GM12872 (cell line): ENCODE data around the gene NECAP2.

Source experiments
- CTCF ChIP-seq: IDR thresholded peaks from 3 replicates; pipeline ENCODE4 v1.5.1; 2011; ENCODE audit warnings: low read depth, mild to moderate bottlenecking, low read length, moderate library complexity; ENCODE audit not compliant: insufficient read depth

Gene NECAP2

GRCh38 chr1:16434007-16434406 lies 6.5 kb upstream of the NECAP2 start:
- TF ChIP-seq CTCF = no peak

GRCh38 chr1:16434501-16434900 lies 6.0 kb upstream of the NECAP2 start:
- no peak for TF ChIP-seq CTCF

DNA sequence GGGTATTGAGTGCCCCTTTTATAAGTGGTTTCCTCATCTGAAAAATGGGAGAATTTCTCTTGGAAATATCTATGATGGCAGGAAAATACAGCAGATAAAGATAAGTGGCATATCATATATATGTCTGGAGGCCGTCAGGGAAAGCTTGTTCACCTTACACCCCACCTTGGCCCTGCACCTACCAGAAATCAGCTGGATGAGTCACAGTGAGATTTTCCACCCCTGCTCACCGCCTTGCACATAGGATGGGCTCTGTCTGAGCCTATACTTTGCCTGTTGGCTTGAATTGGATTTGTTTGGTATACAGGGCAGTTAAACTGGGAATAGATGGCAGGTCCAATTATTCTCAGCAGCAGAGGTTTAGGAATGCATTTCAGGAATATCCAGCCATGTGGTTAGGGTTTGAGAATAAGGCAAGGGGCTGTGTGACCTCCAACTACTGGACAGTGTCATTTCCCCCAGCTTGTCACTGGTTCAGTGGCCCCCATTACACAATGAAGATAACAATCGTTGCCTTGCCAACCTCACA lies 3.5 kb upstream of the NECAP2 start, which contains the start of gene SPATA21:
SPATA21 (minus strand) TSS at position 479 of the 529 bp plus-strand sequence. CDS start 6,053 bp downstream, outside the sequence.
- no peak for TF ChIP-seq CTCF

- no peak for TF ChIP-seq CTCF
These were observed 2.0 kb upstream of the NECAP2 start for GRCh38 chr1:16438516-16438915.

DNA sequence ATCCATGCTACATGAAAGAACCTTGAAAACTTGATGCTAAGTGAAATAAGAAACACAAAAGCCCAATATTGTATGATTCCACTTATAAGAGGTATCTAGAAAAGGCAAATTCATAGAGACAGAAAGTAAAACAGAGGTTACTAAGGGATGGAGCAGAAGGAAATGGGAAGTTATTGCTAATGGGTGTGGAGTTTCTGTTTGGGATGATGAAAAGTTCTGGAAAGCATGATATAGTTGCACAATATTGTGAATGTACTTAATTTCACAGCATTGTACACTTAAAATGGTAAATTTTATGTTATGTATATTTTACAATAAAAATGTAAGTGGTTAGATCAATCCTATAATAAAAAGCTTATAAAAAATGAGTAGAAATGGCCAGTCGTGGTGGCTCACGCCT lies 1.6 kb upstream of the NECAP2 start:
- TF ChIP-seq CTCF = no peak

- TF ChIP-seq CTCF = no peak
These were observed 424 bp upstream of the NECAP2 start for GRCh38 chr1:16440131-16440469.

GRCh38 chr1:16441282-16441665 lies 750 bp downstream of the NECAP2 start:
- TF ChIP-seq CTCF = no peak
